GM10266 (cell line): ENCODE data around the gene KCNE3.
A peak's percentile ranks its signal among the peaks of the same experiment; 100 is the strongest.

Experiments
- DNase-seq: peaks from one replicate; pipeline ENCODE4 v3.0.0; 2012; ENCODE audit errors: extremely low spot score
- CTCF ChIP-seq: IDR thresholded peaks from 2 replicates; pipeline ENCODE4 v1.5.1; 2012; ENCODE audit warnings: mild to moderate bottlenecking, low read depth; ENCODE audit not compliant: control insufficient read depth, insufficient read depth; ENCODE audit errors: missing control alignments

Gene KCNE3

GRCh38 chr11:74457356-74457755 lies 10.0 kb downstream of the KCNE3 start:
- TF ChIP-seq CTCF: no peak
- no peak for DNase-seq

GRCh38 chr11:74453373-74453975 lies 13.9 kb downstream of the KCNE3 start:
- DNase-seq: peak; percentile 71
- peak; percentile 81 for TF ChIP-seq CTCF

GRCh38 chr11:74452366-74452765 lies 15.0 kb downstream of the KCNE3 start:
- no peak for TF ChIP-seq CTCF

GRCh38 chr11:74450318-74450717 lies 17.0 kb downstream of the KCNE3 start:
- TF ChIP-seq CTCF: no peak
- DNase-seq: no peak

More at GRCh38 chr11:74452366-74452765, 15.0 kb downstream of the KCNE3 start:
- no peak for DNase-seq

- peak; percentile 55 for TF ChIP-seq CTCF
- peak; percentile 57 for DNase-seq
Observed at GRCh38 chr11:74449369-74449931, 17.9 kb downstream of the KCNE3 start.

GRCh38 chr11:74447720-74448119 lies 19.6 kb downstream of the KCNE3 start:
- DNase-seq: no peak
- no peak for TF ChIP-seq CTCF

GRCh38 chr11:74446532-74446938 lies 20.8 kb downstream of the KCNE3 start:
- no peak for TF ChIP-seq CTCF
- DNase-seq: no peak
